COR-L47 (cell line): ENCODE results near the gene ZNF513.
"Not testable (repeated sequence)": the region's sequence is repeated elsewhere in the genome, so short reads cannot be mapped to it uniquely, and the experiment has no call there.

ENCODE experiments used
- DNase-seq: peaks from one replicate; lab custom pipeline; 2025; lab: John Stamatoyannopoulos, UW

ZNF513 gene

GRCh38 chr2:27356056-27356381 is 24.5 kb downstream of the ZNF513 start:
- no peak for DNase-seq

GRCh38 chr2:27354597-27354927 is 26.0 kb downstream of the ZNF513 start:
- no peak for DNase-seq

- DNase-seq = no peak
These were observed 26.6 kb downstream of the ZNF513 start for GRCh38 chr2:27353762-27354596.

DNA sequence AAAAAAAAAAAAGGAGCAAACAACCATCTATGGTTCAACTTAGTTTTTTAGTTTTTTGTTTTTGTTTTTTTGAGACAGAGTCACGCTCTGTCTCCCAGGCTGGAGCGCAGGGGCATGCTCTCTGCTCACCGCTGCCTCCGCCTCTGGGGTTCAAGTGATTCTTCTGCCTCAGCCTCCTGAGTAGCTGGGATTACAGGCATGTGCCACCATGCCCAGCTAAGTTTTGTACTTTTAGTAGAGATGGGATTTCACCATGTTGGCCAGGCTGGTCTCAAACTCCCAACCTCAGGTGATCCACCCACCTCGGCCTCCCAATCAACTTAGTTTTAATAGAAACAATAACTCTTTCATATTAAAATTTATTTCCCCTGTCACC is 27.2 kb downstream of the ZNF513 start:
- not testable (repeated sequence) for DNase-seq

- no peak for DNase-seq
These were observed 28.5 kb downstream of the ZNF513 start for GRCh38 chr2:27351802-27352598.

- no peak for DNase-seq
These were observed 30.3 kb downstream of the ZNF513 start for GRCh38 chr2:27350106-27350693.

DNA sequence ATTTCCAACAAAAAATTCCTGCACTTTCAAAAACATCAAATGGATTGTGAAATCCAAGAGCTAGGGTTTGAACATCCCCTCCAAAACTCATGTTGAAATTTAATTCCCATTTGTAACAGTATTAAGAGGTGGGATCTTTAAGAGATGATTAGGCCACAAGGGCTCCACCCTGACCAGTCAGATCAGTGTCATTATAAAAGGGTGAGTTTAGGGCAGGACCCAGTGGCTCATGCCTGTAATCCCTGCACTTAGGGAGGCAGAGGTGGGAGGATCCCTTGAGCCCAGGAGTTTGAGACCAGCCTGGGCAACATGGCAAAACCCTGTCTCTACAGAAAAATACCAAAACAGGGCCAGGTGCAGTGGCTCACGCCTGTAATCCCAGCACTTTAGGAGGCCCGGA is 32.9 kb downstream of the ZNF513 start:
- DNase-seq = no peak

- DNase-seq = no peak
These were observed 44.4 kb downstream of the ZNF513 start for GRCh38 chr2:27336173-27336572.

DNA sequence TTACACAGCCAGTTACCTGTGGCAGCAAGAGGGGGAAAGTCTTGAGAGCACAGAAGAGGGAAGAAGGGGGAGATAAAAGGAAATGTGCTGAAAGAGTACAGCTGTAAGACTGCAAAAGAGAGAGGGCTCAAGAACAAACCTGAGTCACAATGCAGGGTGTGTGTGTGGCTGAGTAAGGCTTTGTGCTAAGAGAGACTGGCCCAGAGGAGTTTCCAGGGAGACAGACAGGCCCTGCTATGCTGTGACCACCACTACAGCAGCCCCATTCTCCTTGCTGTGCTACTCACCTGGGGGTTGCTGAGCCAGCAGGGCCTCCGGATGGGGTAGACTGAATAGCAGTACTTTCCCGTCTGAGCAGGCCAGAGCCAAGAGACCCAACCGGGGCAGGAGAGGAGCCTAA is 45.2 kb downstream of the ZNF513 start:
- no peak for DNase-seq
